HL-60/S4 treated with retinoic acid at 250 ng/mL for 4 days and 3 days (cell line): ENCODE data around the gene BLVRB.
"Not testable (repeated sequence)": the region's sequence is repeated elsewhere in the genome, so short reads cannot be mapped to it uniquely, and the experiment has no call there.

Experiments
- in situ Hi-C: fragments of 300-500 bp; cut with MboI; formaldehyde crosslinking; loops from 2 replicates; pipeline ENCODE4 v1.7.0; 2022; ENCODE audit warnings: low sequenced_read_pairs

Gene BLVRB

GRCh38 chr19:40465557-40466218 is at the start of gene BLVRB:
BLVRB (minus strand) TSS chr19:40465745; CDS start chr19:40465688, 57 bp downstream.
- in situ Hi-C loops, result no loop called here

GRCh38 chr19:40513741-40514315 is 48.3 kb upstream of the BLVRB start:
- in situ Hi-C loops, result no loop called here

- in situ Hi-C loops, result no loop called here
These were observed 47.8 kb upstream of the BLVRB start for GRCh38 chr19:40513345-40513678.

GRCh38 chr19:40512473-40513344 is 47.2 kb upstream of the BLVRB start:
- in situ Hi-C loops, result no loop called here

- in situ Hi-C loops, result no loop called here
These were observed 46.5 kb upstream of the BLVRB start for GRCh38 chr19:40512110-40512472.

GRCh38 chr19:40511487-40511886 is 45.9 kb upstream of the BLVRB start:
- in situ Hi-C loops, result no loop called here

GRCh38 chr19:40510526-40511115 is 45.1 kb upstream of the BLVRB start:
- in situ Hi-C loops, result no loop called here

- in situ Hi-C loops, result no loop called here
These were observed 43.3 kb upstream of the BLVRB start for GRCh38 chr19:40508739-40509260.

- in situ Hi-C loops, result no loop called here
These were observed 42.3 kb upstream of the BLVRB start for GRCh38 chr19:40507892-40508291.

GRCh38 chr19:40506099-40506498 is 40.6 kb upstream of the BLVRB start:
- in situ Hi-C loops, result no loop called here

GRCh38 chr19:40503320-40503695 is 37.8 kb upstream of the BLVRB start:
- in situ Hi-C loops, result no loop called here

GRCh38 chr19:40502647-40503319 is 37.2 kb upstream of the BLVRB start:
- in situ Hi-C loops, result no loop called here

- in situ Hi-C loops, result no loop called here
These were observed 36.5 kb upstream of the BLVRB start for GRCh38 chr19:40502081-40502480.

GRCh38 chr19:40501599-40501998 is 36.1 kb upstream of the BLVRB start:
- in situ Hi-C loops, result no loop called here

GRCh38 chr19:40500678-40501530 is 35.4 kb upstream of the BLVRB start:
- in situ Hi-C loops, result not testable (repeated sequence)

GRCh38 chr19:40499320-40499719 is 33.8 kb upstream of the BLVRB start:
- in situ Hi-C loops, result no loop called here

GRCh38 chr19:40497214-40497613 is 31.7 kb upstream of the BLVRB start:
- in situ Hi-C loops, result no loop called here

- in situ Hi-C loops, result no loop called here
These were observed 28.8 kb upstream of the BLVRB start for GRCh38 chr19:40494191-40494838.

- in situ Hi-C loops, result no loop called here
These were observed 28.2 kb upstream of the BLVRB start for GRCh38 chr19:40493778-40494177.

GRCh38 chr19:40492274-40492673 is 26.7 kb upstream of the BLVRB start:
- in situ Hi-C loops, result no loop called here
